ENCODE results near the gene BTBD16.

- TF ChIP-seq EP300 (IDR thresholded peaks at IDR 0.05) (peak in 2 of 4 donors; percentile 43 to 89), CTCF (IDR thresholded peaks at IDR 0.05) (no peak), POLR2A (IDR thresholded peaks at IDR 0.05) (no peak)
Observed at GRCh38 chr10:122252805-122253204, 18.3 kb upstream of the BTBD16 start.

All from sigmoid colon (tissue), 4 donors.